B cell (primary cell): Measurements from ENCODE around the gene SLC25A34. TPM values are rescaled to one million over a fixed set of nuclear protein-coding genes. Genes with fewer than 3 reads are reported as not detected.

Experiments
- ATAC-seq: fragments of 200-7000 bp; cut with Tn5 transposase; one replicate; pipeline ENCODE4 v1.10.0; 2021; ENCODE audit warnings: low read depth, mild to moderate bottlenecking, moderate number of reproducible peaks, moderate library complexity
- CTCF ChIA-PET: fragments of 350-600 bp; sonication (Branson Sonifier 250); formaldehyde crosslinking; loops from one replicate; lab custom pipeline; 2021; ENCODE audit warnings: antibody characterized with exemption, inconsistent platforms; lab: Charles Lee
- POLR2A ChIA-PET: fragments of 350-600 bp; sonication (Branson Sonifier 250); formaldehyde crosslinking; loops from one replicate; lab custom pipeline; 2021; ENCODE audit warnings: antibody characterized with exemption; lab: Charles Lee
- DNase-seq: peaks from one replicate; pipeline ENCODE4 v3.0.0; 2013
- H2AFZ ChIP-seq: 2 replicates; pipeline ENCODE4 v1.6.1; 2012; ENCODE audit warnings: mild to moderate bottlenecking, low read depth, low read length; ENCODE audit not compliant: insufficient read depth, poor library complexity, severe bottlenecking
- H3K27ac ChIP-seq, 2 donors: 1 replicate in 1 of 2; 2 replicates in 1 of 2; pipeline ENCODE4 v1.5.1; 2012 to 2013; ENCODE audit warnings: low read length in 2 of 2, mild to moderate bottlenecking in 2 of 2, moderate library complexity in 1 of 2
- H3K27me3 ChIP-seq, 4 experiments: fragments of 200-600 bp in 1 of 4; sonication (generic) in 1 of 4; replicated peaks in 1 of 4; 1 replicate in 2 of 4; 2 replicates in 2 of 4; pipeline versions ENCODE4 v1.6.1 to v1.7.0; 2013 to 2016; ENCODE audit warnings: low read length in 3 of 4, mild to moderate bottlenecking in 2 of 4, mixed read lengths in 1 of 4, moderate library complexity in 1 of 4; ENCODE audit not compliant: insufficient read depth in 4 of 4, control insufficient read depth in 3 of 4; ENCODE audit errors: control extremely low read depth in 1 of 4
- H3K36me3 ChIP-seq, 2 experiments: replicated peaks in 1 of 2; 1 replicate in 1 of 2; 2 replicates in 1 of 2; pipeline versions ENCODE4 v1.6.1 to v1.7.1; 2013; ENCODE audit warnings: low read length in 1 of 2; ENCODE audit not compliant: insufficient read depth in 2 of 2, control insufficient read depth in 1 of 2; ENCODE audit errors: control extremely low read depth in 1 of 2, extremely low read depth in 1 of 2
- H3K4me1 ChIP-seq, 2 donors: fragments of 200-600 bp in 1 of 2; sonication (generic) in 1 of 2; 1 replicate in 1 of 2; 2 replicates in 1 of 2; pipeline versions ENCODE4 v1.5.1 to v1.6.1; 2013 to 2017; ENCODE audit warnings: low read length in 2 of 2; ENCODE audit not compliant: control insufficient read depth in 2 of 2, insufficient read depth in 2 of 2
- H3K4me2 ChIP-seq: replicated peaks from 2 replicates; pipeline ENCODE3; 2012; ENCODE audit warnings: mild to moderate bottlenecking, low read depth, low read length; ENCODE audit not compliant: poor library complexity, severe bottlenecking
- H3K4me3 ChIP-seq, 5 experiments: fragments of 200-600 bp in 1 of 5; sonication (generic) in 1 of 5; 1 replicate in 3 of 5; 2 replicates in 2 of 5; pipeline versions ENCODE4 v1.5.1 to v1.7.0; 2011 to 2016; ENCODE audit warnings: low read length in 4 of 5, mild to moderate bottlenecking in 4 of 5, low read depth in 2 of 5, control low read depth in 1 of 5, moderate library complexity in 1 of 5; ENCODE audit not compliant: insufficient read depth in 1 of 5; ENCODE audit errors: control extremely low read depth in 1 of 5, extremely low read depth in 1 of 5
- H3K79me2 ChIP-seq: fragments of 200-600 bp; sonication (generic); one replicate; pipeline ENCODE4 v1.6.0; 2016; ENCODE audit warnings: low read length; ENCODE audit not compliant: control insufficient read depth, insufficient read depth
- H3K9ac ChIP-seq: fragments of 200-600 bp; sonication (generic); 2 replicates; pipeline ENCODE4 v1.6.1; 2017; ENCODE audit warnings: mild to moderate bottlenecking, low read length, moderate library complexity
- H3K9me3 ChIP-seq, 3 donors: one replicate each; pipeline versions ENCODE4 v1.6.1 to v1.7.1; 2013; ENCODE audit warnings: low read length in 2 of 3; ENCODE audit not compliant: control insufficient read depth in 2 of 3, insufficient read depth in 1 of 3; ENCODE audit errors: control extremely low read depth in 1 of 3
- H4K20me1 ChIP-seq: 2 replicates; pipeline ENCODE4 v1.6.0; 2012; ENCODE audit warnings: mild to moderate bottlenecking, low read length; ENCODE audit not compliant: insufficient read depth, control insufficient read depth, poor library complexity, severe bottlenecking
- H3K27ac Mint-ChIP-seq: one replicate; pipeline ENCODE4 v1.8.0; 2021; ENCODE audit warnings: mixed read lengths
- H3K27me3 Mint-ChIP-seq: one replicate; pipeline ENCODE4 v1.8.0; 2021; ENCODE audit warnings: mixed read lengths
- H3K4me1 Mint-ChIP-seq: one replicate; pipeline ENCODE4 v1.8.0; 2021; ENCODE audit warnings: mixed read lengths
- H3K4me3 Mint-ChIP-seq: one replicate; pipeline ENCODE4 v1.8.0; 2021; ENCODE audit warnings: mixed read lengths
- H3K9me3 Mint-ChIP-seq: one replicate; pipeline ENCODE4 v1.8.0; 2022; ENCODE audit warnings: mixed read lengths; ENCODE audit not compliant: insufficient read depth
- EZH2 ChIP-seq: IDR thresholded peaks from 2 replicates; pipeline ENCODE4 v1.6.1; 2012; ENCODE audit warnings: borderline replicate concordance, low read depth, mild to moderate bottlenecking, moderate library complexity, low read length; ENCODE audit not compliant: insufficient read depth, poor library complexity, severe bottlenecking
- WGBS: methylation state at CpG from one replicate; pipeline ENCODE4 v1.1.5; 2013; ENCODE audit warnings: missing lambda C conversion rate; ENCODE audit not compliant: insufficient coverage; 5-methylcytosine and 5-hydroxymethylcytosine counted together
- intact Hi-C: fragments of 100-400 bp; cut with micrococcal nuclease; formaldehyde crosslinking; loops from one replicate; pipeline ENCODE4 v1.10.0; 2022
- polyA plus RNA-seq: library from polyadenylated mRNA; depleted of rRNA; stranded (reverse); fragments of >200 nt; gene quantifications from 2 replicates; pipeline ENCODE4 v1.2.3, GENCODE V29; 2012
- total RNA-seq, 2 donors: library from RNA; stranded (reverse); fragments of 120-200 nt in 1 of 2; gene quantifications; 1 replicate in 1 of 2; 2 replicates in 1 of 2; pipeline versions ENCODE4 v1.2.3 to v1.2.4, GENCODE V29; 2013 to 2022
- TF ChIP-seq, protein P1 (sequence below): fragments of 200-600 bp; IDR thresholded peaks from one replicate; pipeline ENCODE4 v1.8.0; 2022; ENCODE audit warnings: antibody characterized with exemption, mild to moderate bottlenecking

The SLC25A34 gene
- total and polyA plus RNA-seq, 2 donors (not counting 1 experiment from before 2014, with no cell fraction given) = 4.6 to 5.4 TPM

DNA sequence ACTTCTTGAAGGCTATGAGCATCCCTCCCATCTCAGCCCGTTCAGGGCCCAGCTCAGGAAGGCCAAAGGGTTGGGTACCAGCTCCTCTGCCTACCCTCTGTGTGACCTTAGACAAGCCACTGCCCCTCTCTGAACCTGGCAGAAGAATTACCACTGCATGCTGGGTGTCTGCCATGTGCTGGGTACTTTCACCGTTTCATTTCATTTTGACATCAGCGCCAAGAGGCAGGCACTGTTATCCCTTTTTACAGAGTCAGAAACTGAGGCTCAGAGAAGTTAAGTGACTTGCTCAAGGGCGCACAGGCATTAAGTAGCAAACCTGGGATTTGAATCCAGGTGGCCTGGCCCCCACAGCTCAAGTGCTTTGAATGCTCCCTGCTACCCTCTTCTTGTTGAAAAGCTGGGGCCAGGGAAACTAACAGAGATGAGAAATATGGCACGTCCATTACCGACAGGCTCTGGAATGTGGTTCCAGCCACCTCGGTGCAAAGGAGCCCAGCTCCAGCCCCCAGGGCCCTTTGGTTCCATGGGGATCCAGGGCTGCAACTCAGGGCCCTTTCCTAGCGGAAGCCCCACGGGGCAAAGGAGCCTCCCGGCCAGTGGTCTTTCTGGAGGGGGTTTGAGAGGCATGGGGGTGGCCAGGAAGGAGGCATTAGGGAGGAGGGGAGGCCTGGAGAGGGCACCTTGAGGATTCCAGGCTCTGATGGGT, 12.8 kb downstream of the SLC25A34 start:
- no peak overlapping the region for H3K4me2 ChIP-seq
- no peaks in the 10 kb centered on the region for H4K20me1 ChIP-seq
- Mint-ChIP-seq H3K27me3 (peaks cover 6% of the 10 kb centered on the region), H3K27ac (no peak overlapping the region), H3K4me3 (no peak overlapping the region), H3K4me1 (no peaks in the 10 kb centered on the region), H3K9me3 (no peaks in the 10 kb centered on the region)
- H3K4me3 ChIP-seq = no peak overlapping the region
- TF ChIP-seq EZH2 = no peak
- TF ChIP-seq, protein P1, sequence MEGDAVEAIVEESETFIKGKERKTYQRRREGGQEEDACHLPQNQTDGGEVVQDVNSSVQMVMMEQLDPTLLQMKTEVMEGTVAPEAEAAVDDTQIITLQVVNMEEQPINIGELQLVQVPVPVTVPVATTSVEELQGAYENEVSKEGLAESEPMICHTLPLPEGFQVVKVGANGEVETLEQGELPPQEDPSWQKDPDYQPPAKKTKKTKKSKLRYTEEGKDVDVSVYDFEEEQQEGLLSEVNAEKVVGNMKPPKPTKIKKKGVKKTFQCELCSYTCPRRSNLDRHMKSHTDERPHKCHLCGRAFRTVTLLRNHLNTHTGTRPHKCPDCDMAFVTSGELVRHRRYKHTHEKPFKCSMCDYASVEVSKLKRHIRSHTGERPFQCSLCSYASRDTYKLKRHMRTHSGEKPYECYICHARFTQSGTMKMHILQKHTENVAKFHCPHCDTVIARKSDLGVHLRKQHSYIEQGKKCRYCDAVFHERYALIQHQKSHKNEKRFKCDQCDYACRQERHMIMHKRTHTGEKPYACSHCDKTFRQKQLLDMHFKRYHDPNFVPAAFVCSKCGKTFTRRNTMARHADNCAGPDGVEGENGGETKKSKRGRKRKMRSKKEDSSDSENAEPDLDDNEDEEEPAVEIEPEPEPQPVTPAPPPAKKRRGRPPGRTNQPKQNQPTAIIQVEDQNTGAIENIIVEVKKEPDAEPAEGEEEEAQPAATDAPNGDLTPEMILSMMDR = no peak
- intact Hi-C loops = no loop called here
- H2AFZ ChIP-seq = no peak overlapping the region
- no peaks in the 10 kb centered on the region for H3K79me2 ChIP-seq
- ATAC-seq (no peak), DNase-seq (no peak)
- H3K27me3 ChIP-seq = peaks cover 0 to 3% (median 0%) of the 10 kb centered on the region in 4 experiments
- POLR2A ChIA-PET = no interaction called here
- CTCF ChIA-PET = no interaction called here
- H3K36me3 ChIP-seq = no peaks in the 10 kb centered on the region
- no peaks in the 10 kb centered on the region for H3K4me1 ChIP-seq
- WGBS = 92% methylated on average over 10 of the region's 10 CpGs
- no peak overlapping the region for H3K27ac ChIP-seq
- H3K9ac ChIP-seq = no peak overlapping the region
- H3K9me3 ChIP-seq = no peaks in the 10 kb centered on the region
